D721Med (cell line): ENCODE data around the gene C15orf40.
A peak's percentile ranks its signal among the peaks of the same experiment; 100 is the strongest.
"Not testable (repeated sequence)": the region's sequence is repeated elsewhere in the genome, so short reads cannot be mapped to it uniquely, and the experiment has no call there.

Source experiments
- DNase-seq: peaks from one replicate; pipeline ENCODE4 v3.0.0; 2011; ENCODE audit warnings: low spot score; ENCODE audit not compliant: insufficient read length
- FAIRE-seq: peaks from 2 replicates; lab custom pipeline; 2011; peaks lifted over from hg19 to GRCh38; lab: Jason Lieb, UNC
- TF ChIP-seq, protein P1 (sequence below): IDR thresholded peaks from 2 replicates; pipeline ENCODE4 v1.5.1; 2012; ENCODE audit warnings: mild to moderate bottlenecking, control low read depth; ENCODE audit not compliant: insufficient read depth; ENCODE audit errors: missing control alignments

C15orf40 gene

DNA sequence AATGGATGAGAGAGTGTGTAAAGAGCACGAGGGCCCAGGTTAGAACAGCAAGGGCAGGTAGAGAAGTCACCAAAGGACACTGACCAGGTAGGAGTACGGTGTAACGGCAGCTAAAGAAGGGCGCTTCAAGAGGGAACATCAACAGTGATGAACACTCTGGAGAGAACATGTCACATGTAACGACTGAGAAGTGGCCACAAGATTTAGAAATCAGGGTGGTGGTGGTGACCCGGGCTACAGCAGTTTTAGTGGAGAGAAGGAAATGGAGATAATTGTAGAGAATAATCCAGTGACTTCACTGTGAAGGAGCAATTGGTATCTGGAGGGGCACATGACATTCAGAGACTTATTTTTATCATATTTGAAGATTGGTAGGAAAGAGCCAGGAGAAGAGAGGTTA lies 1.2 kb upstream of the C15orf40 start:
- no peak for DNase-seq
- no peak for FAIRE-seq
- TF ChIP-seq, protein P1, sequence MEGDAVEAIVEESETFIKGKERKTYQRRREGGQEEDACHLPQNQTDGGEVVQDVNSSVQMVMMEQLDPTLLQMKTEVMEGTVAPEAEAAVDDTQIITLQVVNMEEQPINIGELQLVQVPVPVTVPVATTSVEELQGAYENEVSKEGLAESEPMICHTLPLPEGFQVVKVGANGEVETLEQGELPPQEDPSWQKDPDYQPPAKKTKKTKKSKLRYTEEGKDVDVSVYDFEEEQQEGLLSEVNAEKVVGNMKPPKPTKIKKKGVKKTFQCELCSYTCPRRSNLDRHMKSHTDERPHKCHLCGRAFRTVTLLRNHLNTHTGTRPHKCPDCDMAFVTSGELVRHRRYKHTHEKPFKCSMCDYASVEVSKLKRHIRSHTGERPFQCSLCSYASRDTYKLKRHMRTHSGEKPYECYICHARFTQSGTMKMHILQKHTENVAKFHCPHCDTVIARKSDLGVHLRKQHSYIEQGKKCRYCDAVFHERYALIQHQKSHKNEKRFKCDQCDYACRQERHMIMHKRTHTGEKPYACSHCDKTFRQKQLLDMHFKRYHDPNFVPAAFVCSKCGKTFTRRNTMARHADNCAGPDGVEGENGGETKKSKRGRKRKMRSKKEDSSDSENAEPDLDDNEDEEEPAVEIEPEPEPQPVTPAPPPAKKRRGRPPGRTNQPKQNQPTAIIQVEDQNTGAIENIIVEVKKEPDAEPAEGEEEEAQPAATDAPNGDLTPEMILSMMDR, result no peak

DNA sequence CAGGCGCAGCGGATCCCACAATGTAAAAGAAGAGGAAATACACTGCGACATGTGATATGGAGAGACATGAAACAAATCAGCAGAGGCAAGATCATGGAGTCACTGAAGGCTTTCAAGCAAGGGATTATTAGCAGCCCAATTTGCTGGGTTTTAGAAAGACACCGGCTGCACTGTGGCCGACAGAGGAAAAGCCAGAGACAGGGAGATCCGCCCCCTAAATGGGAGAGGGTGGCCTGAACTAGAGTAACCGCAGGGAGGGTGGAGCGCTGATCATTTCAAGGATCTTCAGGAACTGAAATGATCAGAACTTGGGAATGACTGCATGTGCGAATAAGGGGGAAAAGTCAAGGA lies 612 bp upstream of the C15orf40 start:
- TF ChIP-seq, protein P1, result no peak
- no peak for FAIRE-seq
- DNase-seq, result no peak

DNA sequence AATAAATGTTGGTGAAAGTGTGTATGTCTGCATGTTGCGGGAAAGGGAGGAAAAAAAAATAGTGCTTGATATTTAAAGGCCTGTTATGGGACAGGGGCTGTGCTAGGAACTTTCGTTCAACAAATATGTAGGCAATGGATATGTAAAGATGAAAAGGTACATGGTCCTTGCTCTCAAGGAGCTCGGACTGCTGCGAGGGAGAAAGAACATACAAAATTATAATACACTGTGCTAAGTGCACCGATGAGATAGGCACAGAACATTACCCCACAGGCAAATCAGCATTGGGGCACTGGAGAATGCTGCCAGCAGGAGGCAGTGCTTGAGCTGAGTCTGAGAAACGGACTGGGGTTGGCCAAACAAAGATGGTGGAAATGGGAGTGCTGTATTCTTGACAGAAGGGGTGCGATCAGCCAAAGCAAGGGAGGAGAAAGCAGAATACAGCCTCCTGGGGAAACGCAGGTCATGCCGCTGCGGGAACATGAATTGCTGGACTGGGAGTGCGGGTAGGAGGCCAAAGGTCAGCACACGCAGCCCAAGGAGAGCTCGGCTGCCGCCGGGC lies 649 bp downstream of the C15orf40 start:
- TF ChIP-seq, protein P1, result peak; percentile 92
- FAIRE-seq (no peak), DNase-seq (no peak)

DNA sequence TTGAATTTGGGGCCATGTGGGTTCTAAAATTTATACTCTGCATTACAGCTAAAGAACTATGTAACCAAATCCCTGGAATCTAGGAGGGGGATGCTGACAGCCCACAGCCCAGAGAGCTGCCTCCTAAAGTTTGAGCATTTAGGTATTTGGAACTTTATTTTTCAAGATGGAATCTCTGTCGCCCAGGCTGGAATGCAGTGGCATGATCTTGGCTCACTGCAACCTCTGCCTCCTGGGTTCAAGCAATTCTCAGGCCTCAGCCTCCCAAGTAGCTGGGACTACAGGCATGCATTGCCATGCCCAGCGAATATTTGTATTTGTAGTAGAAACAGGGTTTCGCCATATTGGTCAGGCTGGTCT lies 10.8 kb downstream of the C15orf40 start:
- not testable (repeated sequence) for FAIRE-seq

DNA sequence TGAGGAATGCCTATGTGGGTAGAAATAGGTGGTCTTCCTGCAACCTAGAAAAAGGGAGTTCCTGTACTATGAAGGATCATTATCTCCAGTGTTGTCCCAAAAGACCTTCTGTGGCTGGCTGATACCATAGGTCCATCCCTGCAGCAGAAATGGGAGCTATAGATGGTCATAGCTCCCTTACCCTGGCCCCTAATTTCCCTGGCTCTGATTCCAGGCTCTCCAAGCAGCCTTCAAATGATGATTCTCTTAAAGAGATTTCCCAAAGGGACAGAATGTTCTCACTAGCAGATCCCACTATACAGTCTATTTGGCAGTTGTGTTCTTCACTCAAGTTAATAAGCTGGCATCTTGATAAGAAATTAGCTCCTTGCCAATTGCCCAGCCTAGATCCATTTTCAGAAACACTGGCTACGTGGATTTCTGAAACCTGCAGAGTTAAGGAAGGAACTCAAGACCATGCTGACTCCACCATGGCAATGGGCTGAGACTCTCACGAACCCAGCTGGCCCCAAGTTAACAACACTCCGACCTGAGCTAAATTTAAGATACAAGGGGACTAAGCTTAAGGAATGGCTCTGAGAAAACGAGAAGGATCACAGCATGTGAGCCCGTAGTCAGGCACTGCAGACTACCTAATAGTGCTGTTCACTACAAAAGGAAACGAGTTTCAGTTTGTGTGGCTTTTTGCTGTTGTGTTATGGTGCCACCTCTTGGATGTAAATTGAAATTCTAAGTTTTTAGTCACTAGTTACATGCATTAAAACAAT lies 11.4 kb downstream of the C15orf40 start:
- TF ChIP-seq, protein P1, result peak; percentile 75
- FAIRE-seq, result peak; percentile 32
- DNase-seq, result no peak

More for the DNA sequence above, 10.8 kb downstream of the C15orf40 start:
- not testable (repeated sequence) for DNase-seq

DNA sequence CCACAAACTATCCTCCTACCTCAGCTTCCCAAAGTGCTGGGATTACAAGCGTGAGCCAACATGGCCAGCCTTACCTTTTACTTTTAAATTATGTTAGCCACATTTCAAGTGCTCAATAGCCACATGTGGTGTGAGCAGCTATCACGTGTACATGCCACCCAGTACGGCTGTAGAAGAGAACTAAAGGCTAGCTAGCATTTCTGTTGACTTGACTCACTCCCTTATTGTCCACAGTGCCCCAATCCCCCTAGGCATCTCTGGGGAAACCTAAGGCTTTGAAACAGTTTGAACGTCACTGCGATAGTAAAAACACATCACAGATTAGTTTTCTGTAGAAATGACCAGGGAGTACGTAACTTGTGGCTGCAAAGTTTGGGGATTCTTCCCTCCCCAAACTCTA lies 12.0 kb downstream of the C15orf40 start:
- no peak for FAIRE-seq
- DNase-seq, result no peak
- TF ChIP-seq, protein P1, result no peak

DNA sequence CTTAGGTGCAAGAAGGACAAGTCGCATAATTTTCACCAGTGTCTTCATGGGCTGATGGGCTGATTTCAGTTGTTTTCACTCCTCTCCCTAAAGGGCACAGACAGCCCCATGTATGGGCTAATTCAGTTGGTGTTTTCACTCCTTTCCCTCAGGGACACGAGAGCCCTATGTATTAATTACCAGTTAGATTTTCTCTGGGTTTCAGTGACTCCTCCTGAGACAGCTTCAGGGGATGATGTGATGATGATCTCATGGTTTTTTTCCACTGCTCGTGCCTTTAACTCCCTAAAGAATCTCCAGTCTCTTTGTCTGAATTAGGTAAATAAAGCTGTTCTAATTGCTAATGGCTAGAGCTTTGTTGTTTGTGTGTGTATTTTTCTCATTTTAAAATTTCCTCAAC lies 15.5 kb downstream of the C15orf40 start:
- TF ChIP-seq, protein P1, result no peak
- DNase-seq, result no peak
- FAIRE-seq, result peak; percentile 46
